Measurements from ENCODE around the gene MAP6. TPM values are rescaled to one million over a fixed set of nuclear protein-coding genes. Genes with fewer than 3 reads are reported as not detected.
A peak's percentile ranks its signal among the peaks of the same experiment; 100 is the strongest.

MAP6 gene
- total and polyA plus RNA-seq, 2 of the 13 experiments (the other 11 are each of a cell fraction or from before 2014, with no cell fraction given): 0.04 TPM; not detected in 1

DNA sequence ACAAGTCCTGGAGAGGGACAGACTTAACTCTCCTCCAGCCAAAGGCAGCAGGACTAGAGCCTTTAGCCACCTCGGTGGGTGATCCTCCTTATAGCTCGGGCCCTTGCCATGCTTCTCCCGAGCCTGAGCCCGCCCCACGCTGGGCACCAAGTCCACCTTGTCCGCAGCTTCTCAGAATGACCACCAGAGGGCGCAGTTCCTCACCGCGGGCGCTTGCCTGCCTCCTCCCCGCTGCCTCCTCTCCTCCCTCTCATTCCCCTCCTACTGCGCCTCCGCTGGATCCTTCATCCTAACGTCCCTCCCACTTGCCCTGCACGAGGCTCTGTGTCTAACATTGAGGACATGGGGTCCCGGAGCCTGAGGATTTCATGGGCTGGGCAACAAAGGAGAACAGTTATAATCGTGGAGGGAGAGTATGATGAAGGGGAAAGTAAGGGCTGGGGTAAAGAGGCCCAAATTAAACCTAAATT lies 37.5 kb upstream of the MAP6 start (continued):
- TF ChIP-seq DNMT1 (CRISPR knock-in tag; IDR thresholded peaks at IDR 0.05) (no peak; the same call in 1 of the 2 replicates), SMC3 (IDR thresholded peaks at IDR 0.05; ENCODE audit: low read length) (peak; percentile 60), ZNF670 (CRISPR knock-in tag; IDR thresholded peaks at IDR 0.05; ENCODE audit: borderline replicate concordance) (no peak), KAT8 (CRISPR knock-in tag; IDR thresholded peaks at IDR 0.05) (no peak), NRL (CRISPR knock-in tag; IDR thresholded peaks at IDR 0.05; ENCODE audit: borderline replicate concordance) (no peak; the same call in 1 of the 2 replicates), MYC (CRISPR knock-in tag; IDR thresholded peaks at IDR 0.05; ENCODE audit: borderline replicate concordance) (peak; percentile 71; the same call in 1 of the 2 replicates), NR2C2 (CRISPR knock-in tag; IDR thresholded peaks at IDR 0.05; ENCODE audit: borderline replicate concordance) (no peak), RAD51 (IDR thresholded peaks at IDR 0.05; ENCODE audit: borderline replicate concordance) (no peak), ZNF24 (IDR thresholded peaks at IDR 0.05) (no peak), KDM5A (IDR thresholded peaks at IDR 0.05; ENCODE audit: borderline replicate concordance, low read length) (no peak), MLLT10 (CRISPR knock-in tag; IDR thresholded peaks at IDR 0.05) (no peak)
- TF ChIP-seq, protein P1, sequence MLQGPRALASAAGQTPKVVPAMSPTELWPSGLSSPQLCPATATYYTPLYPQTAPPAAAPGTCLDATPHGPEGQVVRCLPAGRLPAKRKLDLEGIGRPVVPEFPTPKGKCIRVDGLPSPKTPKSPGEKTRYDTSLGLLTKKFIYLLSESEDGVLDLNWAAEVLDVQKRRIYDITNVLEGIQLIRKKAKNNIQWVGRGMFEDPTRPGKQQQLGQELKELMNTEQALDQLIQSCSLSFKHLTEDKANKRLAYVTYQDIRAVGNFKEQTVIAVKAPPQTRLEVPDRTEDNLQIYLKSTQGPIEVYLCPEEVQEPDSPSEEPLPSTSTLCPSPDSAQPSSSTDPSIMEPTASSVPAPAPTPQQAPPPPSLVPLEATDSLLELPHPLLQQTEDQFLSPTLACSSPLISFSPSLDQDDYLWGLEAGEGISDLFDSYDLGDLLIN (CRISPR knock-in tag; IDR thresholded peaks at IDR 0.05; ENCODE audit: borderline replicate concordance): no peak
- TF ChIP-seq, protein P2, sequence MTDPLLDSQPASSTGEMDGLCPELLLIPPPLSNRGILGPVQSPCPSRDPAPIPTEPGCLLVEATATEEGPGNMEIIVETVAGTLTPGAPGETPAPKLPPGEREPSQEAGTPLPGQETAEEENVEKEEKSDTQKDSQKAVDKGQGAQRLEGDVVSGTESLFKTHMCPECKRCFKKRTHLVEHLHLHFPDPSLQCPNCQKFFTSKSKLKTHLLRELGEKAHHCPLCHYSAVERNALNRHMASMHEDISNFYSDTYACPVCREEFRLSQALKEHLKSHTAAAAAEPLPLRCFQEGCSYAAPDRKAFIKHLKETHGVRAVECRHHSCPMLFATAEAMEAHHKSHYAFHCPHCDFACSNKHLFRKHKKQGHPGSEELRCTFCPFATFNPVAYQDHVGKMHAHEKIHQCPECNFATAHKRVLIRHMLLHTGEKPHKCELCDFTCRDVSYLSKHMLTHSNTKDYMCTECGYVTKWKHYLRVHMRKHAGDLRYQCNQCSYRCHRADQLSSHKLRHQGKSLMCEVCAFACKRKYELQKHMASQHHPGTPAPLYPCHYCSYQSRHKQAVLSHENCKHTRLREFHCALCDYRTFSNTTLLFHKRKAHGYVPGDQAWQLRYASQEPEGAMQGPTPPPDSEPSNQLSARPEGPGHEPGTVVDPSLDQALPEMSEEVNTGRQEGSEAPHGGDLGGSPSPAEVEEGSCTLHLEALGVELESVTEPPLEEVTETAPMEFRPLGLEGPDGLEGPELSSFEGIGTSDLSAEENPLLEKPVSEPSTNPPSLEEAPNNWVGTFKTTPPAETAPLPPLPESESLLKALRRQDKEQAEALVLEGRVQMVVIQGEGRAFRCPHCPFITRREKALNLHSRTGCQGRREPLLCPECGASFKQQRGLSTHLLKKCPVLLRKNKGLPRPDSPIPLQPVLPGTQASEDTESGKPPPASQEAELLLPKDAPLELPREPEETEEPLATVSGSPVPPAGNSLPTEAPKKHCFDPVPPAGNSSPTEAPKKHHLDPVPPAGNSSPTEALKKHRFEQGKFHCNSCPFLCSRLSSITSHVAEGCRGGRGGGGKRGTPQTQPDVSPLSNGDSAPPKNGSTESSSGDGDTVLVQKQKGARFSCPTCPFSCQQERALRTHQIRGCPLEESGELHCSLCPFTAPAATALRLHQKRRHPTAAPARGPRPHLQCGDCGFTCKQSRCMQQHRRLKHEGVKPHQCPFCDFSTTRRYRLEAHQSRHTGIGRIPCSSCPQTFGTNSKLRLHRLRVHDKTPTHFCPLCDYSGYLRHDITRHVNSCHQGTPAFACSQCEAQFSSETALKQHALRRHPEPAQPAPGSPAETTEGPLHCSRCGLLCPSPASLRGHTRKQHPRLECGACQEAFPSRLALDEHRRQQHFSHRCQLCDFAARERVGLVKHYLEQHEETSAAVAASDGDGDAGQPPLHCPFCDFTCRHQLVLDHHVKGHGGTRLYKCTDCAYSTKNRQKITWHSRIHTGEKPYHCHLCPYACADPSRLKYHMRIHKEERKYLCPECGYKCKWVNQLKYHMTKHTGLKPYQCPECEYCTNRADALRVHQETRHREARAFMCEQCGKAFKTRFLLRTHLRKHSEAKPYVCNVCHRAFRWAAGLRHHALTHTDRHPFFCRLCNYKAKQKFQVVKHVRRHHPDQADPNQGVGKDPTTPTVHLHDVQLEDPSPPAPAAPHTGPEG (CRISPR knock-in tag; IDR thresholded peaks at IDR 0.05): no peak
- TF ChIP-seq, protein P3, sequence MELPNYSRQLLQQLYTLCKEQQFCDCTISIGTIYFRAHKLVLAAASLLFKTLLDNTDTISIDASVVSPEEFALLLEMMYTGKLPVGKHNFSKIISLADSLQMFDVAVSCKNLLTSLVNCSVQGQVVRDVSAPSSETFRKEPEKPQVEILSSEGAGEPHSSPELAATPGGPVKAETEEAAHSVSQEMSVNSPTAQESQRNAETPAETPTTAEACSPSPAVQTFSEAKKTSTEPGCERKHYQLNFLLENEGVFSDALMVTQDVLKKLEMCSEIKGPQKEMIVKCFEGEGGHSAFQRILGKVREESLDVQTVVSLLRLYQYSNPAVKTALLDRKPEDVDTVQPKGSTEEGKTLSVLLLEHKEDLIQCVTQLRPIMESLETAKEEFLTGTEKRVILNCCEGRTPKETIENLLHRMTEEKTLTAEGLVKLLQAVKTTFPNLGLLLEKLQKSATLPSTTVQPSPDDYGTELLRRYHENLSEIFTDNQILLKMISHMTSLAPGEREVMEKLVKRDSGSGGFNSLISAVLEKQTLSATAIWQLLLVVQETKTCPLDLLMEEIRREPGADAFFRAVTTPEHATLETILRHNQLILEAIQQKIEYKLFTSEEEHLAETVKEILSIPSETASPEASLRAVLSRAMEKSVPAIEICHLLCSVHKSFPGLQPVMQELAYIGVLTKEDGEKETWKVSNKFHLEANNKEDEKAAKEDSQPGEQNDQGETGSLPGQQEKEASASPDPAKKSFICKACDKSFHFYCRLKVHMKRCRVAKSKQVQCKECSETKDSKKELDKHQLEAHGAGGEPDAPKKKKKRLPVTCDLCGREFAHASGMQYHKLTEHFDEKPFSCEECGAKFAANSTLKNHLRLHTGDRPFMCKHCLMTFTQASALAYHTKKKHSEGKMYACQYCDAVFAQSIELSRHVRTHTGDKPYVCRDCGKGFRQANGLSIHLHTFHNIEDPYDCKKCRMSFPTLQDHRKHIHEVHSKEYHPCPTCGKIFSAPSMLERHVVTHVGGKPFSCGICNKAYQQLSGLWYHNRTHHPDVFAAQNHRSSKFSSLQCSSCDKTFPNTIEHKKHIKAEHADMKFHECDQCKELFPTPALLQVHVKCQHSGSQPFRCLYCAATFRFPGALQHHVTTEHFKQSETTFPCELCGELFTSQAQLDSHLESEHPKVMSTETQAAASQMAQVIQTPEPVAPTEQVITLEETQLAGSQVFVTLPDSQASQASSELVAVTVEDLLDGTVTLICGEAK (IDR thresholded peaks at IDR 0.05): no peak
- TF ChIP-seq, protein P3 (CRISPR knock-in tag; IDR thresholded peaks at IDR 0.05): no peak
